ENCODE results near the gene PLAGL1. TPM values are rescaled to one million over a fixed set of nuclear protein-coding genes. Genes with fewer than 3 reads are reported as not detected.

The PLAGL1 gene
- total RNA-seq, 2 experiments from 2014 or later: 10.0 to 11.7 TPM

DNA sequence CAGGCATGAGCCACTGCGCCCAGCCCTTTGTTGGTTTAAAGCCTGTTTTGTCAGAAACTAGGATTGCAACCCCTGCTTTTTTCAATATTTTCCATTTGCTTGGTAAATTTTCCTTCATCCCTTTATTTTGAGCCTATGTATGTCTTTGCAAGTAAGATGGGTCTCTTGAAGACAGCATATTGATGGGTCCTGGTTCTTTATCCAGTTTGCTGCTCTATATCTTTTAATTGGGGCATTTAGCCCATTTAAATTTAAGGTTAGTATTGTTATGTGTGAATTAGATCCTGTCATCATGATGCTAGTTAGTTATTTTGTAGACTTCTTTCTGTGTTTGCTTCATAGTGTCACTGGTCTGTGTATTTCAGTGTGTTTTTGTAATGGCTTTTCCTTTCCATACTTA is 97.0 kb downstream of the PLAGL1 start:
- H3K27me3 Mint-ChIP-seq (ENCODE audit: low read depth): no peaks in the 10 kb centered on the region
- H3K27ac Mint-ChIP-seq: no peak overlapping the region
- no peak for DNase-seq
- no peaks in the 10 kb centered on the region for H3K4me1 Mint-ChIP-seq (ENCODE audit: low read depth)
- CTCF ChIA-PET: interaction anchor here (1.4 kb wide), 1 partner anchor 13 kb away, joined by 5 read pairs; no protein-coding TSS in a partner anchor
- peaks cover 10% of the 10 kb centered on the region for H3K36me3 Mint-ChIP-seq (ENCODE audit: low read depth)
- H3K9me3 Mint-ChIP-seq: peaks cover 18% of the 10 kb centered on the region
- no peak overlapping the region for H3K4me3 Mint-ChIP-seq
- intact Hi-C loops (cut with micrococcal nuclease): no loop called here

DNA sequence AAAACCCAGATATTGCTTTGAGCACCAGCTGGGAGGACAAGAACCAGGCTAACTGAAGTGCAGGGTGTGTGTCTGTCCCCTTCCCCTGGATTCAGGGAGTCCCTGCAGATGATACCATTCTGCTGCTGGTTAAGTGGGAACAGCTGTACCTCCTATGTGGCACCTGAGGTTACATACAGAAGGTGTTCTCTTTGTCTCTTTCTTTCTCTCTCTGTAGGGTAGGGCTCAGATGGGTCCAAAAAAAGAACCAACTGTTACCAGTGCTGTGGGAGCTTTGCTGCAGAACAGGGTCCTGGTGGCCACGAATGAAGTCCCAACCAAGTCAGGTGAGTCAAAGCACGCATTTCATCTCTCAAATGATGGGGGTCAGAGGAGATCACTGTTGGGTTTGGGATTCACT is 105.2 kb downstream of the PLAGL1 start:
- Mint-ChIP-seq H3K4me1 (ENCODE audit: low read depth) (peaks cover 8% of the 10 kb centered on the region), H3K4me3 (no peak overlapping the region), H3K27me3 (ENCODE audit: low read depth) (no peaks in the 10 kb centered on the region), H3K36me3 (ENCODE audit: low read depth) (no peaks in the 10 kb centered on the region), H3K9me3 (no peaks in the 10 kb centered on the region), H3K27ac (no peak overlapping the region)
- no peak for DNase-seq
- intact Hi-C loops (cut with micrococcal nuclease): no loop called here
- CTCF ChIA-PET: interaction anchor here (0.8 kb wide), 1 partner anchor 9 kb away, joined by 4 read pairs; no protein-coding TSS in a partner anchor

DNA sequence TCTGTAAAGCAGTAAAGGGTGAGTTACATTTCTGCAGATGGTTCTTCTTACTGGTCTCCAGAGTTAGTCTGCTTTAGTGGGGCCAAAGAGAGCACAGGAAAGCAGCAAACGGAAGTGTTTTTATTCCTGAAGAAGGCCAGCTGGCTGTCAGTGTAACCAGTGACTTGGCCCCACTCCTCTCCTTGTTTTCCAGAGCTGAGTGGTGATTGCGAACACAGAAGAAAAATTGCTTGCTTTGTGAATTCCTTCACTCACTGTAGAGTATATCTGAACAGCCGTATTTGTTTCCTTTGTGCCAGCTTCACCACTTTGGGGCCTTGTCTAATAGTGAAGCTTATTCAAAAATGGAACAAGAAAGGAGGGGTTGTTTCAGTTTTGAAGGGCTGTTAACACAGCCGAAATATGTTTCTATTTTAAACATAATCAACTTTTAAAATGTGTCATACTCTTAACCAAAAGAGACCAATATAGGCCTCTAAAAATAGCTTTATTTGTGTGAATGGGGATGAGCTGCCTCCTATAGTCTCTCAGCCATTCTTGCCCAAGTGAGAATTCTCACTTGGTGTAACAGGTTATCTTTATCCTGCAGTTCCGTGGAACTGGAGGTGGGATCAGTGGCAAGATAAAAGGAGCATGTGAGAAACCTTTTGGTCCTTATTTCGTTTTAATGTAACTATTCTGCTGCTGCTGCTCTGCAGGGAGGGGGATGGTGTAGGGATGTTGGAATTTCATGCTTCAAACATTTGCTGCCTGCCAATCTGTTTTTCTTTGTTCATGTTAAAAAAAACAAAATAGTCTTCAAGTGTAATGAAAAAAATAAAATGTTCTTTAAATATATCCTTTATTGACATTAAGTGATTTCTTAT is 105.9 kb downstream of the PLAGL1 start:
- Mint-ChIP-seq H3K4me1 (ENCODE audit: low read depth) (peaks cover 8% of the 10 kb centered on the region), H3K36me3 (ENCODE audit: low read depth) (no peaks in the 10 kb centered on the region), H3K27me3 (ENCODE audit: low read depth) (no peaks in the 10 kb centered on the region), H3K4me3 (no peak overlapping the region), H3K27ac (no peak overlapping the region), H3K9me3 (no peaks in the 10 kb centered on the region)
- CTCF ChIA-PET: interaction anchor here (0.7 to 0.8 kb wide), 2 partner anchors 8 to 566 kb away, joined by 3 to 4 read pairs; no protein-coding TSS in a partner anchor
- peak; percentile 8 for DNase-seq
- intact Hi-C loops (cut with micrococcal nuclease): no loop called here

DNA sequence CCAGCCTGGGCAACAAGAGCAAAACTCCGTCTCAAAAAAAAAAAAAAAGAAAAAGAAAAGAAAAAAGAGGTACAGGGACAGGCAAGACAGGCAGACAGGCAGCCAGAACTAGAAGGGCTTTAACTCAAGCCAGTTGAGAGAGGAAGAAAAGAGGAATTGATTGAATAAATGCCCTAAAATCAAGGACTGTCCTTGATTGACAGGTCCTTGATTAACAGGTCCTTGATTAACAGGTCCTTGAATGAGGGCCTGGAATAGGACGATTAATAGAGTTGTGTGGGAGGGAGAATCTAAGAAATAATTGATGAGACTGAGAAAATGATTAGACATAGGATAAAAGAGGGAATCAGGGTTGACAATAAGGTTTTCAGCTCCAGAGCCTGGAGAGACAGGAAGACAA is 107.7 kb downstream of the PLAGL1 start:
- Mint-ChIP-seq H3K27me3 (ENCODE audit: low read depth) (no peaks in the 10 kb centered on the region), H3K27ac (no peak overlapping the region), H3K9me3 (no peaks in the 10 kb centered on the region), H3K4me1 (ENCODE audit: low read depth) (peaks cover 8% of the 10 kb centered on the region), H3K4me3 (no peak overlapping the region), H3K36me3 (ENCODE audit: low read depth) (no peaks in the 10 kb centered on the region)
- CTCF ChIA-PET: interaction anchor here (0.7 kb wide), 1 partner anchor 48 kb away, joined by 3 read pairs; no protein-coding TSS in a partner anchor
- no peak for DNase-seq
- intact Hi-C loops (cut with micrococcal nuclease): no loop called here

DNA sequence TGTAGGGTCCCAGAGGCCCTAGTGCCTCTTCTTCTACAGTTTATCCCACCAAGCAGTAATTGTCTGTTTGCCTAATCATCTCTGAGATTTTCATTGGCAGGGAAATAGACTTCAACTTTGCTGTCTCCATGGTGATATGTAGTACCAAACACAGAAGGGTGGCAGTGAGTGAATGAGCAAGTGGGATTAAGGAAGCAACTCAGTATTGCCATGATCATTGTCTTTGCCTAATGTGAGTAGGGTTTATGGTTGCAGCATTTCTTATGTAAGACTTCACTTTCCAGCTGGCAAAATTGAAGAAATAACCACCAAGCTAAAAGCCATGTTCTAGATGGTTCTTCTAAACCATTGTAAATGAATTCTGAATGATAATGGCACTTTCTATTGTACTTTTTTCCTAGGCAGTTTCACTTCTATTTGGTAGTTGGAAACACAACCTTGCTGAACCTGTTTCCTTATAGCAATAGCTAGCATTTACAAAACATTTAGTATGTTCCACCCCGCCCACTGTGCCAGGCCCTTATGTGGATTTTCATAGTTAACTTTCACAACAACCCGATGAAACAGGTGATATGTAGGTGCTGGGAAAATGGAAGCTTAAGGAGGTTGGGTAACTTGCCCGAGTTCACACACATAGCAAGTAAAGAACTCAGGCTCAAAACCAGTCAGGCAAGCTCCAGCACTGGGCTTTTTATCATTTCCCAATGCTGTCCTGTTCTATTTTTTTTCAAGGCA is 111.8 kb downstream of the PLAGL1 start:
- Mint-ChIP-seq H3K27ac (no peak overlapping the region), H3K36me3 (ENCODE audit: low read depth) (no peaks in the 10 kb centered on the region), H3K4me1 (ENCODE audit: low read depth) (no peaks in the 10 kb centered on the region), H3K4me3 (no peak overlapping the region), H3K27me3 (ENCODE audit: low read depth) (no peaks in the 10 kb centered on the region), H3K9me3 (no peaks in the 10 kb centered on the region)
- CTCF ChIA-PET: interaction anchor here (1.1 kb wide), 1 partner anchor 11 kb away, joined by 3 read pairs; no protein-coding TSS in a partner anchor
- DNase-seq: no peak
- intact Hi-C loops (cut with micrococcal nuclease): no loop called here

DNA sequence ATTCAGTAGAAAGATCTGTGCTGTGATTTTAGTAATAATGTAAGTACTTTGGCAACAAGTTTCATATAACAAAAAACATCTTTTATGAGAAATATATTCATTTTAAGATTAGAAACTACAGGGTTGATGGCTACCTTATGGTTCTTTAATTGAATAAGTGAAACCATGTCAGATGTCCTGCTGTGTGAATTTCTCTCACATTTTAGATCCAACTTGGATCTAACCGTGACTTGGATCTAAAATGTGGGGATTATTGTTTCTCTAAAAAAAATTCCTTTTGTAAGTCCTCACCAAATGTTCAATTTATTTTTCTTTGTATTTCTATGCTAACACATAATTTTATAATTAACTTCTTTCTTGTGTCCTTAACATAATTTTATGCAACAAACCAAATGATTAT is 113.4 kb downstream of the PLAGL1 start:
- Mint-ChIP-seq H3K4me1 (ENCODE audit: low read depth) (no peaks in the 10 kb centered on the region), H3K9me3 (no peaks in the 10 kb centered on the region), H3K36me3 (ENCODE audit: low read depth) (no peaks in the 10 kb centered on the region), H3K4me3 (no peak overlapping the region), H3K27me3 (ENCODE audit: low read depth) (no peaks in the 10 kb centered on the region), H3K27ac (no peak overlapping the region)
- CTCF ChIA-PET: no interaction called here
- no peak for DNase-seq
- intact Hi-C loops (cut with micrococcal nuclease): no loop called here

Other genes starting within 250 kb of the PLAGL1 start
- 10 to 100 TPM; 22.8 to 23.3 TPM for gene LTV1, start 164.9 kb downstream of the PLAGL1 start, total RNA-seq
- not detected for gene ZC2HC1B, start 143.8 kb downstream of the PLAGL1 start, total RNA-seq
- 100 to 1,000 TPM; 170 to 176 TPM for gene SF3B5, start 87.3 kb upstream of the PLAGL1 start, total RNA-seq
- 10 to 100 TPM; 17.2 to 17.5 TPM for gene STX11, start 142.3 kb upstream of the PLAGL1 start, total RNA-seq

Data from activated naive CD4-positive, alpha-beta T cell treated with anti-CD3 and anti-CD28 coated beads for 36 hours (primary cell).